Measurements from ENCODE around the gene CKM. TPM values are rescaled to one million over a fixed set of nuclear protein-coding genes. Genes with fewer than 3 reads are reported as not detected.
"Not testable (repeated sequence)": the region's sequence is repeated elsewhere in the genome, so short reads cannot be mapped to it uniquely, and the experiment has no call there.

Gene CKM
- total RNA-seq, 2 donors from 2014 or later, result 2.7 to 3.7 TPM

GRCh38 chr19:45336696-45337251 lies 14.1 kb upstream of the CKM start:
- H3K4me3 ChIP-seq (ENCODE audit: low read length), result no peak overlapping the region
- H3K4me1 Mint-ChIP-seq, result peaks cover 4% of the 10 kb centered on the region
- no peak for TF ChIP-seq CTCF (conservative IDR thresholded peaks at IDR 0.05)
- H3K9me3 Mint-ChIP-seq, result no peaks in the 10 kb centered on the region
- H3K36me3 Mint-ChIP-seq (ENCODE audit: low read depth), result no peaks in the 10 kb centered on the region
- H3K4me1 ChIP-seq (ENCODE audit: control insufficient read depth, insufficient read depth, low read length), result no peaks in the 10 kb centered on the region
- no peak overlapping the region for H3K27ac ChIP-seq (ENCODE audit: low read depth, low read length)
- no peak for DNase-seq
- H3K27me3 Mint-ChIP-seq (ENCODE audit: insufficient read depth), result peaks cover 14% of the 10 kb centered on the region
- no peak overlapping the region for H3K27ac Mint-ChIP-seq
- H3K9me3 ChIP-seq (ENCODE audit: control insufficient read depth, low read length), result no peaks in the 10 kb centered on the region
- H3K27me3 ChIP-seq (ENCODE audit: control insufficient read depth, insufficient read depth, low read length, poor library complexity, severe bottlenecking), result peaks cover 15% of the 10 kb centered on the region
- 87 to 89% methylated on average over 8 to 11 of the region's 11 CpGs for WGBS, 2 experiments (ENCODE audit: insufficient coverage in 1 of 2, insufficient read length in 1 of 2)
- H3K4me3 Mint-ChIP-seq, result no peak overlapping the region
- H3K36me3 ChIP-seq (ENCODE audit: control insufficient read depth, insufficient read depth, low read length), result no peaks in the 10 kb centered on the region
- no peak overlapping the region for H3K9ac ChIP-seq (ENCODE audit: extremely low read depth, low read length, poor library complexity, severe bottlenecking)

- H3K4me3 Mint-ChIP-seq; H3K27me3 ChIP-seq (ENCODE audit: control insufficient read depth, insufficient read depth, low read length, poor library complexity, severe bottlenecking); H3K9ac ChIP-seq (ENCODE audit: extremely low read depth, low read length, poor library complexity, severe bottlenecking); H3K4me3 ChIP-seq (ENCODE audit: low read length); H3K27ac ChIP-seq (ENCODE audit: low read depth, low read length); H3K27me3 Mint-ChIP-seq (ENCODE audit: insufficient read depth); H3K9me3 ChIP-seq (ENCODE audit: control insufficient read depth, low read length); H3K36me3 Mint-ChIP-seq (ENCODE audit: low read depth); H3K4me1 Mint-ChIP-seq; H3K36me3 ChIP-seq (ENCODE audit: control insufficient read depth, insufficient read depth, low read length); H3K4me1 ChIP-seq (ENCODE audit: control insufficient read depth, insufficient read depth, low read length); DNase-seq; H3K27ac Mint-ChIP-seq; H3K9me3 Mint-ChIP-seq: not testable (repeated sequence)
- WGBS, 2 experiments (ENCODE audit: insufficient coverage in 1 of 2, insufficient read length in 1 of 2), result 88 to 92% methylated on average over 2 to 4 of the region's 4 CpGs
Measured at GRCh38 chr19:45334881-45335280, 12.2 kb upstream of the CKM start.

GRCh38 chr19:45333609-45334303 lies 11.1 kb upstream of the CKM start:
- Mint-ChIP-seq H3K27me3 (ENCODE audit: insufficient read depth) (peaks cover 7% of the 10 kb centered on the region), H3K27ac (no peak overlapping the region), H3K4me1 (peaks cover 4% of the 10 kb centered on the region), H3K9me3 (no peaks in the 10 kb centered on the region), H3K36me3 (ENCODE audit: low read depth) (no peaks in the 10 kb centered on the region), H3K4me3 (no peak overlapping the region)
- Histone ChIP-seq H3K4me3 (ENCODE audit: low read length) (no peak overlapping the region), H3K4me1 (ENCODE audit: control insufficient read depth, insufficient read depth, low read length) (no peaks in the 10 kb centered on the region), H3K27me3 (ENCODE audit: control insufficient read depth, insufficient read depth, low read length, poor library complexity, severe bottlenecking) (no peaks in the 10 kb centered on the region), H3K9ac (ENCODE audit: extremely low read depth, low read length, poor library complexity, severe bottlenecking) (no peak overlapping the region), H3K36me3 (ENCODE audit: control insufficient read depth, insufficient read depth, low read length) (no peaks in the 10 kb centered on the region), H3K27ac (ENCODE audit: low read depth, low read length) (no peak overlapping the region), H3K9me3 (ENCODE audit: control insufficient read depth, low read length) (no peaks in the 10 kb centered on the region)
- TF ChIP-seq CTCF (conservative IDR thresholded peaks at IDR 0.05), result no peak
- DNase-seq, result no peak
- 83 to 94% methylated on average over 9 to 10 of the region's 10 CpGs for WGBS, 2 experiments (ENCODE audit: insufficient coverage in 1 of 2, insufficient read length in 1 of 2)
